D721Med (cell line): ENCODE data around the gene BAZ2B.
"Not testable (repeated sequence)": the region's sequence is repeated elsewhere in the genome, so short reads cannot be mapped to it uniquely, and the experiment has no call there.

Source experiments
- DNase-seq: peaks from one replicate; pipeline ENCODE4 v3.0.0; 2011; ENCODE audit warnings: low spot score; ENCODE audit not compliant: insufficient read length
- FAIRE-seq: peaks from 2 replicates; lab custom pipeline; 2011; peaks lifted over from hg19 to GRCh38; lab: Jason Lieb, UNC
- CTCF ChIP-seq: IDR thresholded peaks from 2 replicates; pipeline ENCODE4 v1.5.1; 2012; ENCODE audit warnings: mild to moderate bottlenecking, control low read depth; ENCODE audit not compliant: insufficient read depth; ENCODE audit errors: missing control alignments

Gene BAZ2B

DNA sequence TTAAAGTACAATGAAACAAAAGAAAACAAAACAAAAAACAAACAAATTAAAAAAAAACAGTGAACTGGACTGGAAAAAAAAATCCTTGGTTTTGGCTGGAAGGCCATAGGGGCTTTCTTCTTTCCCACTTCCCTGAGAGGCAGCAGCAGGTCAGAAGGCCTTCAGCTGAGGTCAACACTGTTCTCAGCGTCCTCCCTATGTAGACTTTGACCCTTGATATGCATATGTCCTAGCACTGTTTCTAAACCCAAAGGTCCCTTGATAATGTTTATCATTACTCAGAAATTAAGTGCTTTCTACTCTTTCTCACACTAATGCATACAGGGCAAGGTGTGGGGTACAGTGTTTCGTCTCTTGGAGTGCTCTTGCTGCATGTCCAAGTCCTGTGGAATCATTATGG is 254.3 kb downstream of the BAZ2B start:
- FAIRE-seq, result no peak
- DNase-seq, result no peak
- no peak for TF ChIP-seq CTCF

DNA sequence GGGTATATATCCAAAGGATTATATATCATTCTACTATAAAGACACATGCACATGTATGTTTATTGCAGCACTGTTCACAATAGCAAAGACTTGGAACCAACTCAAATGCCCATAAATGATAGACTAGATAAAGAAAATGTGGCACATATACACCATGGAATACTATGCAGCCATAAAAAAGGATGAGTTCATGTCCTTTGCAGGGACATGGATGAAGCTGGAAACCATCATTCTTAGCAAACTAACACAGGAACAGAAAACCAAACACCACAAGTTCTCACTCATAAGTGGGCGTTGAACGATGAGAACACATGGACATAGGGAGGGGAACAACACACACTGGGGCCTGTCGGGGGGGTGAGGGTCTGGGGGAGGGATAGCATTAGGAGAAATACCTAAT is 254.7 kb downstream of the BAZ2B start:
- not testable (repeated sequence) for FAIRE-seq, DNase-seq

DNA sequence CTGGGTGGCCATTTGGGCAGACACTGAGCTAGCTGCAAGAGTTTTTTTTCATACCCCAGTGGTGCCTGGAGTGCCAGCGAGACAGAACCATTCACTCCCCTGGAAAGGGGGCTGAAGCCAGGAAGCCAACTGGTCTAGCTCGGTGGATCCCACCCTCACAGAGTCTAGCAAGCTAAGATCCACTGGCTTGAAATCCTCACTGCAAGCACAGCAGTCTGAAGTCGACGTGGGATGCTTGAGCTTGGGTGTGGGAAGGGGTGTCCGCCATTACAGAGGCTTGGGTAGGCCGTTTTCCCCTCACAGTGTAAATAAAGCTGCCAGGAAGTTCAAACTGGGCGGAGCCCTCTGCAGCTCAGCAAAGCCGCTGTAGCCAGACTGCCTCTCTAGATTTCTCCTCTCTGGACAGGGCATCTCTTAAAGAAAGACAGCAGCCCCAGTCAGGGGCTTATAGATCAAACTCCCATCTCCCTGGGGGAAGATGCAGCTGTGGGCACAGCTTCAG is 260.2 kb downstream of the BAZ2B start:
- DNase-seq (no peak), FAIRE-seq (no peak)
- no peak for TF ChIP-seq CTCF

GRCh38 chr2:159351977-159352376 is 264.4 kb downstream of the BAZ2B start:
- no peak for FAIRE-seq
- no peak for TF ChIP-seq CTCF
- DNase-seq, result no peak

GRCh38 chr2:159349674-159350299 is 266.6 kb downstream of the BAZ2B start:
- TF ChIP-seq CTCF, result no peak
- DNase-seq (no peak), FAIRE-seq (no peak)

GRCh38 chr2:159326569-159327255 is 289.6 kb downstream of the BAZ2B start:
- DNase-seq (no peak), FAIRE-seq (no peak)
- TF ChIP-seq CTCF, result no peak

DNA sequence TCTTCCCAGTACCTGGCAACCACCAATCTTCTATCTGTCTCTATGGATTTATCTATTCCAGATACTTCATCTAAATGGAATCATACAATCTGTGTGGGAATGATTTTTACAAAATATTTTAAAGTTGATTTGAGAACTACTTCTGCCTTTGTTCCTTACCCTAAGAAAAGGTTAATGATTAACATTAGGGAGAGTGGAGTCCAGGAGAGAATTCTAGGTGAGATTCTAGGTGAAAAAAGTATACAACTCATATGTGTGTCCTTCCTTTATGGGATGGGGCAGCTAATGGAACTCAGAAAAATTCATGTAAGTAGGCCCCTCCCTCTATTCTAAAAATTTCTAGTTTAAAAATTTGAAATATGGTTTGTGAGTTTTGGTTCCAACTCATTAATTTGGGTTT is 293.9 kb downstream of the BAZ2B start:
- DNase-seq (no peak), FAIRE-seq (no peak)
- no peak for TF ChIP-seq CTCF
